Activated naive CD8-positive, alpha-beta T cell treated with anti-CD3 and anti-CD28 coated beads for 36 hours (primary cell): ENCODE data around the gene CD209. TPM values are rescaled to one million over a fixed set of nuclear protein-coding genes. Genes with fewer than 3 reads are reported as not detected.

Experiments
- DNase-seq: peaks from one replicate; pipeline ENCODE4 v3.0.0; 2021
- H3K27ac Mint-ChIP-seq: one replicate; pipeline ENCODE4 v1.8.0; 2022; ENCODE audit warnings: mild to moderate bottlenecking, moderate library complexity, mixed read lengths
- H3K27me3 Mint-ChIP-seq: one replicate; pipeline ENCODE4 v1.8.0; 2022; ENCODE audit warnings: mild to moderate bottlenecking, mixed read lengths
- H3K36me3 Mint-ChIP-seq: one replicate; pipeline ENCODE4 v1.8.0; 2021; ENCODE audit warnings: mild to moderate bottlenecking, mixed read lengths
- H3K4me1 Mint-ChIP-seq: one replicate; pipeline ENCODE4 v1.8.0; 2021; ENCODE audit warnings: mixed read lengths
- H3K4me3 Mint-ChIP-seq: one replicate; pipeline ENCODE4 v1.8.0; 2022; ENCODE audit warnings: mild to moderate bottlenecking, moderate library complexity, mixed read lengths
- H3K9me3 Mint-ChIP-seq: one replicate; pipeline ENCODE4 v1.8.0; 2022; ENCODE audit warnings: mixed read lengths
- total RNA-seq, 2 experiments: library from RNA; stranded (reverse); gene quantifications; one replicate each; pipeline ENCODE4 v1.2.3, GENCODE V29; 2021

Gene CD209
- total RNA-seq, 2 experiments from 2014 or later, result not detected

DNA sequence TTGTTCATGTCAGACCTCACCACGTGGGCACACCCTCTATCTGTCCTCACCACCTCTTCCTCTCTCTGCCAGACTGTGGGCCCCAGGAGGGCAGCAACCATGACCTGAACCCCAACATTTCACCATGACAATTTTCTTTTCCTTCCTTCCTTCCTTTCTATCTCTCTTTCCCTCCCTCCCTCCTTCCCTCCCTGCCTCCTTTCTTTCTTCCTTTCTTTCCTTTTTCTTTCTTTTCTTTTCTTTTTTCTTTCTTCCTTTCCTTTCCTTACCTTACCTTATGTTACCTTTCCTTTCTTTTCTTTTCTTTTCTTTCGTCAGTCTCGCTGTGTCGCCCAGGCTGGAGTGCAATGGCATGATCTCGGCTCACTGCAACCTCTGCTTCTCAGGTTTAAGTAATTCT lies 36.7 kb downstream of the CD209 start:
- Mint-ChIP-seq H3K27me3 (no peaks in the 10 kb centered on the region), H3K4me3 (no peak overlapping the region), H3K9me3 (no peaks in the 10 kb centered on the region), H3K27ac (no peak overlapping the region), H3K4me1 (peaks cover 34% of the 10 kb centered on the region), H3K36me3 (peaks cover 4% of the 10 kb centered on the region)
- no peak for DNase-seq

DNA sequence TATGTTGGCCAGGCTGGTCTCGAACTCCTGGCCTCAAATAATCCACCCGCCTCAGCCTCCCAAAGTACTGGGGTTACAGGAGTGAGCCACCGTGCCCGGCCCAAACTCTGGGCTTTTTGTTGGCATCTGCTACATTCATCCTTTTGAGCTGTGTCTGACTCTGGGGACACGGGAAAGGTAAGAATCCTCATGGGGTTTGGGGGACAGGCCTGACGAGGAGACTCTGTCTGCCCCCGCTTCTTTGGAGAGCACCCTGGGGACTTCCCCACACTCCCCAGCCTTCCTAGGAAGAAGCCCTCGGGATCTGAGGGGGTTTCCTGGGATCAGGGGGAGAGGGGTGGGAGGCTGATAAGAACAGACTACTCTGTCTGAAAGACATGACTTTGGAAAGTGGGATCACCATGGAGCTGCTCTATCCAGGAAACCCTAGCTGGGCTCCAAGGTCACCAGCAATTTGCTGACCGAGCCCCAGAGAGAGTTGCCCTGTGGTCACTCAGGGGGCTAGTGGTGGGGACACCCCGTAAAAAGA lies 37.3 kb downstream of the CD209 start:
- Mint-ChIP-seq H3K36me3 (peaks cover 3% of the 10 kb centered on the region), H3K9me3 (no peaks in the 10 kb centered on the region), H3K27me3 (no peaks in the 10 kb centered on the region), H3K27ac (no peak overlapping the region), H3K4me1 (peaks cover 40% of the 10 kb centered on the region), H3K4me3 (no peak overlapping the region)
- no peak for DNase-seq

DNA sequence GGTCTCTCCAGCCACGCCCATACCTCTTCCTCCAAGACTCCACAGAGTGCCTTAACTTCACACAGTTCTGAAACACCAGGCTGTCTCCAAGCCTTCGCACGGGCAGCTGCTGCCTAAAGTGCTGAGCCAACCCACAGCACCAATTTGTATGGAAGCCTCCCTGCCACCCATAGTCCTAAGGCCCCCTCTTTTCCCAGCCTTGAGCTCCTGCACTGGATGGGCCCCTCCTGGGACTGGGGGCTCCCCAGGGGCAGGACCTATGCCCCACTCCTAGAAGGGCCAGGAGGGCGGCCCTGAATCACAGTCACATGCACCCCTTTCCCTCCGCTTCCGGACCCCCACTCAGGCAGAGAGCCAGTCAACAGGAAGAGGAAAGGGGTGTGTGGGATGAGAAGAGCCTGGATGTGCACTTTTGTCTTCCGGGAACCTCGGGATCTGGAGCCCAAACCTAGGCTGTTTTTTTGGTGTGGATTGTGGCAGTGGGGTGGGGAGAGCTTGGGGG lies 40.3 kb downstream of the CD209 start:
- H3K27ac Mint-ChIP-seq, result peak overlapping the region; percentile 81
- no peak overlapping the region for H3K4me3 Mint-ChIP-seq
- no peaks in the 10 kb centered on the region for H3K9me3 Mint-ChIP-seq
- DNase-seq, result no peak
- H3K4me1 Mint-ChIP-seq, result peaks cover 40% of the 10 kb centered on the region
- peaks cover 3% of the 10 kb centered on the region for H3K27me3 Mint-ChIP-seq
- H3K36me3 Mint-ChIP-seq, result peaks cover 3% of the 10 kb centered on the region

DNA sequence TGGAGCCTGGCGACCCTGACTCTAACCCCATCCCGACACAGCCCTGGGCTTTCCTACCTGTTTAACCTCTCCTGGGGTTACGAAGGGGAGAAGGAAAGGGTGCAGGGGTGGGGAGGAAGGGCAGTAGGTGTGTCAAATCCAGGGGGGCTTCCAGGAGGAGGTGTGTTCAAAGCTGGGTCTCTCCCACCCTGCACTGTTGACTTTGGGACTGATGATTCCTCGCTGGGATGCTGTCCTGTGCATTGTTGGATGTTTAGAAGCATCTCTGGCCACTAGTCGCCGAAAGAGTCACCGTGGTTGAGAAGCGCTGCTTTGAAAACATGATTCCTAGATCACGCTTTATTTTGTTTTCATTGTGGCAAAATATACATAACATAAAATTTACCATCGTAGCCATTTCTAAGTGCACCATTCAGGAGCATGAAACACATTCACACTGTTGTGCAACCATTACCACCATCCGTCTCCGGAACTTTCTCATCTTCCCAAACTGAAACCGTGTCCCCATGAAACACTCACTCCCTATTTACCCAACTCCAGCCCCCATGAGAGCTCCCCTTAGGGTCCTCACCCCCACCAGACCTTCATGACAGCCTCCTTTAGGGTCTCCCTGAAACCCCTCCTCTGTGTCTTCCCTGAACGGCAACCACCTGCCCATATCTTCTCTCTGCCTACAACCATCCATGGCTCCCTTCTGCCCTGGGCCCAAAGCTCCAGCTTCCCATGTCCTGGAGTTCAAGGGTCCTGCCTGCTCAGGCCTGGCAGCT lies 41.0 kb downstream of the CD209 start:
- Mint-ChIP-seq H3K4me1 (peaks cover 40% of the 10 kb centered on the region), H3K27ac (peak overlapping the region; percentile 89), H3K36me3 (peaks cover 3% of the 10 kb centered on the region), H3K9me3 (no peaks in the 10 kb centered on the region), H3K4me3 (peak overlapping the region; percentile 50), H3K27me3 (peaks cover 3% of the 10 kb centered on the region)
- no peak for DNase-seq

DNA sequence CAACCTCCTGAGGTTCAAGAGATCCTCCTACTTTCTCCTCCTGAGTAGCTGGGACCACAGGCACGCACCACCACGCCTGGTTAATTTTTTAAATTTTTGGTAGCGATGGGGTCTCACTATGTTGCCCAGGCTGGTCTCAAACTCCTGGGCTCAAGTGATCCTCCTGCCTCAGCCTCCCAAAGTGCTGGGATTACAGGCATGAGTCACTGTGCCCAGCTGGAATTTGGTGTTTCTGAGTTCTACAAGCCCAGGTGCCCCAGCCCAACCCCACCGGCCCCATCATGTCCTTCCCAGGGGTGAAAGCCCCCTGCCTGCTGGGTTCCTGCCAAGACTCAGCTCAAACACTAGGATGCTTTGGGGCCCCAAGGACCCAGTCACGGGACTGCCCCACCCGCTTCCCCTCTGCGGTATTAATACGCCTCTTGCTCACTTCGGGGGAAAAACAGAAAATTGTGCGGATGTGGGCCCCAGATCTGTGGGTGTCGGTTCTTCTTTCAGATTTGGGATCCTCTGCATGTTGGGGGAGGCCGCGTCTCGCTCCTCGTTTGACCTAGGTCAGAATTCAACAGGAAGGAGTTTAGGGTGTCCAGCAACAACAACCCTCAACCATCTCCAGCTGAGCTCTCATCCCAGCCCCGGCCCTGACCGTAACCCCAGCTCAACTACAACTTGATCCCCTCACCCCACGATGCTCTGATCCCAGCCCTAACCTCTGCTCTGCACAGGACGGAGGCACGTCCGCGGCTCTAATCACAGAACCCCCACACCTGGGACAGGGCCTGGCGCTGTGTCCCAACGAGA lies 41.7 kb downstream of the CD209 start:
- H3K27me3 Mint-ChIP-seq, result peaks cover 3% of the 10 kb centered on the region
- peak overlapping the region; percentile 50 for H3K4me3 Mint-ChIP-seq
- H3K4me1 Mint-ChIP-seq, result peaks cover 40% of the 10 kb centered on the region
- H3K27ac Mint-ChIP-seq, result peak overlapping the region; percentile 89
- H3K36me3 Mint-ChIP-seq, result peaks cover 3% of the 10 kb centered on the region
- no peaks in the 10 kb centered on the region for H3K9me3 Mint-ChIP-seq
- peak; percentile 82 for DNase-seq

DNA sequence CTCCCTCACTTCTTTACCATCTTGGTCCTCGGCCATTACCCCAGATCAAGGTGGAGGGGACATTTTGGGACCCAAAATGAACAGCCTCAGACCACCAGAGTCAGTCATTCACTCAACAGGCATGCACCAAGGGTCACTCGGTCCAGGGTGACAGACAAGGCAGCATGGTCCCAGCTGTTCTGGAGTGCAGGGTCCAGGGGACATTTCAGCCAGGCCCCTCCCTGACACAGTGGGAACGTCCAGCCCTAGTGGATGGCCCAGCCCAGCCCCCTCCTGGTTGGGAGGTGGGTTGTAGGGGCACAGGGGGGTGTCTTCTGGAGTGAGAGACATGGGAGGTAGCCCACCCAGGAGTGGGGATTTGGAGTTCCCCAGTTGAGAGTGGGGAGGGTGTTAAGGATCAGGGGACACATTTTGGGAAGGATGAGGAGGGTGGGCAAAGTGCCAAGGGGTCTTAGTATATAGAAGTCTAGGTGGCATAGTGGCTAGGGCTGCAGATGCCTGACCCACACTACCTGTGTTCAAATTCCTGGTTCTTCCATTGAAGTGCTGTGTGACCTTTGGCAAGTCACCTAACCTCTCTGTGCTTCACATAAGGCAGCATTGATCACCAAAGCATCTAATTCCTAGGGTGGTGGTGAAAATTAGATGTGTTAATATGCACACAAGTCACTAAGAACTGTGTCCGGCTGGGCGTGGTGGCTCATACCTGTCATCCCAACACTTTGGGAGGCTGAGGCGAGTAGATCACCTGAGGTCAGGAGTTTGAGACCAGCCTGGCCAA lies 42.9 kb downstream of the CD209 start:
- Mint-ChIP-seq H3K4me1 (peaks cover 45% of the 10 kb centered on the region), H3K27ac (no peak overlapping the region), H3K4me3 (no peak overlapping the region), H3K27me3 (peaks cover 3% of the 10 kb centered on the region), H3K36me3 (peaks cover 3% of the 10 kb centered on the region), H3K9me3 (no peaks in the 10 kb centered on the region)
- no peak for DNase-seq

DNA sequence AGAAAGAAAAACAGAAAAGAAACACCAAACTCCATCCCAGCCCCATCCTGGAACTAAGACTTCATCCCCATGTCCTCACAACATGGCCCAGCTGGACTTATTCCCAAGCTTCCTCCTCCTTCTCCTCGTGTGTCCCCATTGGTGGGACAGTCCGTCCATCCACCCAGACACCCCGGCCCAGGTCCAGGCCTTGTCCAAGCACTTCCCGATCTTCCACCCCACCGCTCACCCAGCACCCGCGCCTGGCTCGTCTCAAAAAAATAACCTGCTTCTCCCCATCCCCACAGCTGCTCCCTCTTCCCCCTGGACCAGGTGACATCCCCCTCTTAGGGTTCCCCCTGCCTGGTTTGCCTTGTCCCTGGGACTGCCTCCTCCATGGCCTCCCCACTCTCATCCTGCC lies 44.0 kb downstream of the CD209 start:
- Mint-ChIP-seq H3K9me3 (no peaks in the 10 kb centered on the region), H3K27me3 (peaks cover 4% of the 10 kb centered on the region), H3K4me3 (no peak overlapping the region), H3K4me1 (peaks cover 52% of the 10 kb centered on the region), H3K36me3 (peaks cover 3% of the 10 kb centered on the region), H3K27ac (no peak overlapping the region)
- DNase-seq, result no peak

DNA sequence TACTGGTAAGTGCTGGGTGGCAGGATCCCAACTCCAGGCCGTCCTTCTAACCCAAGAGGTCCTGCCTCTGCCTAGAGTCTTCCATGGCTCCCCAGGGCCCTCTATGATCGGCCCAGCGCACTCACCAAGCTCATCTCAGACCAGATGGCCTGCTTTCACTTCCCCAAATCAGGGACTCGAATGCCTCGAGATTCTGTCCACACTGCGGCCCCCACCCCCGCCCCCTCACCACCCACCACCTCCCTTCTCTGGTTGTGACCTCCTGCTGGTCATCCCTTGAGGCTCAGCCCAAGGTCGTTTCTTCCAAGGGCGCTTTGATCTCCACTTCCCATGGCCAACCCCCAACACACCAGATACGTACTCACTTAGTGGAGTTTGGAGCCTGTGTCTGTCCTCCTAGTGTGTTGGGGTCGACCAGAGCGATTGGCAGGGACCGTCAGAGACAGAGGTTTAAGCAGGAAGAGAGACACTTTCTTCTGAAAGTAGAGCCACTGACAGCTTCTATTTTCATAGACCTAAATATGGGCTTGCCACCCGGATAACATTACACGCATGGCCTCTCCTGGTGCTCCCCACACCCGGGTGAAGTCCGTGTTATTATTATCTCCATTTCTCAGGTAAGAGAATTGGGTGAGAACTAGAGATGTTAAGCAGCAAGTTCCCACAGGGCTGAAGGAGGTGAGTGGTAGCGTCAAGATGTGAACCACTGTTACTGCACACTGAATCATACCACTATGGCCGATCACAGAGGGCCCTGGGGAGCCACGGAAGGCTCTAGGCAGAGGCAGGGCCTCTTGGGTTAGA lies 45.5 kb downstream of the CD209 start, which contains the start of gene FCER2:
FCER2 (minus strand) TSS at position 478 of the 804 bp plus-strand sequence. CDS start 2,371 bp downstream, outside the sequence.
- Mint-ChIP-seq H3K27me3 (peaks cover 12% of the 10 kb centered on the region), H3K36me3 (peaks cover 2% of the 10 kb centered on the region), H3K4me3 (no peak within 1 kb of the TSS), H3K9me3 (no peaks in the 10 kb centered on the region), H3K4me1 (peaks cover 47% of the 10 kb centered on the region), H3K27ac (peak within 1 kb of the TSS; percentile 0)
- DNase-seq, result no peak

DNA sequence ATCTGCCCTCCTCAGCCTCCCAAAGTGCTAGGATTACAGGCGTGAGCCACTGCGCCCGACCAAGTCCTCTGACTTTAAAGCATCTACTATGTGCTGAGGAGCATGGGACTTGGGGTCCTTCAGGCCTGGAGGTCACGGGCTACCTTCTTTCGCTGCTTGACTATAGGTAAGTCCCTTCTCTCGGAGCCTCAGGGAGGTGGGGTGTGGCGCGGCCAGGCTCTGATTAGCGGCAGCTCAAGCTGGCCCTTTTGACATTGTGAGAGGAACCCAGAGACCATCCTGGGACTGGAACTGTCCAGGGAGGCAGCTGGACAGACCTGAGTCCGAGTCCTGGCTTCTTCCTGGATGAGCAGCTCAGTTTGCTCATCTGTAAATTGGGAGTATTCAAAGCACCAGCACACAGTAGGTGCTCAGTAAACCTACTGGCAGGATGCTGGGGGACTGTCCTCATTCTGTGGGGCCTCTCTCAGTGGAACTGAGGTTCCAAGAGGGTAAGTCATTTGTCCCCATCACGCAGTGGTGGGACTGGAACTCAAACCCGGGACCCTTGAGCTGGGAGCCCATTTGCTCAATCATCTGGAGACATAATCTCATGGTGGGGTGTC lies 46.2 kb downstream of the CD209 start:
- Mint-ChIP-seq H3K27ac (no peak overlapping the region), H3K9me3 (no peaks in the 10 kb centered on the region), H3K27me3 (peaks cover 15% of the 10 kb centered on the region), H3K4me1 (peaks cover 42% of the 10 kb centered on the region), H3K36me3 (no peaks in the 10 kb centered on the region), H3K4me3 (no peak overlapping the region)
- no peak for DNase-seq

DNA sequence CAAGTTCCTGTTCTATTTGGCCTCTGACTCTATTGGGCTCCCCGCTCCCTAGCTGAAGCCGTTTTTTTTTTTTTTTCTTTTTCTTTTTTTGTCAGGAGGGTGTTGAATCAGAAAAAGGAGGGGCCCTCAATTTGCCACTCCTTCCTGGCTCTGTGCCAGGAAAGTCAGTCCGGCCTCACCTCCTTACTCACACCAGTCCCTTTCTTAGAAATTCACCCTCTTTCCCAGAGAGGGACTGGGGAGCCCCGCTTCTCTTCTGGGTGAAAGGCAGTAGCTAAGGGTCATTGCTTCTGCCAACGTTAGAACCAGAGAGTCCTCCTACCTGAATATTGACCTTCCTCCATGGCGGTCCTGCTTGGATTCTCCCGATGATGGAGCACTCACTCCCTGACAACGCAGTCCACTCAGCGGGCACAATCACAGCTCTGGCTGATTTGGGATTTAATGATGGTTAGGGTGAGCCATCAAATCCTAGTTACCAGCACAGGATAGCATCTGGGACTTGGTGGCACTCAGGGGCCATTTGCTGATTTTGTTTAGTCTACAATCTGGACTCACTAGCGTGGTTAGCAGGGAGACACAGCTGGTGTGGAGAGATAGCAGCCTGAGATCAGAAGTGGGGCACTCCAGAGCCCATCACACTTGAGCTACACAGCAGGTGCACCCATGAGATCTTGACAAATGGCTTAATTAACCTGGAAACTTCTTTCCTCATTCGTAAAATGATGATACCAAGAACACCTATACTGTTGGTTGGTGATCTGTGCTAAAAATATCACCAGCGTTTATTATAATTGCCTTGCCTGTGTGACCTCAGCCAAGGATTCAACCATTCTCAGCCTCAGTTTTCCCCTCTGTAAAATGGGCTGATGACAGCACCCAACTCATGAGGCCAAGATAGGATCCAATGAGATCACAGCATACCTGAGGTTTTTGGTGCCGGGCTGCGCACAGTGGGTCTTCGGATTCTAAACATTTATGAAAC lies 47.6 kb downstream of the CD209 start:
- no peaks in the 10 kb centered on the region for H3K36me3 Mint-ChIP-seq
- peak; percentile 70 for DNase-seq
- peaks cover 15% of the 10 kb centered on the region for H3K27me3 Mint-ChIP-seq
- no peaks in the 10 kb centered on the region for H3K9me3 Mint-ChIP-seq
- H3K27ac Mint-ChIP-seq, result peak overlapping the region; percentile 67
- H3K4me3 Mint-ChIP-seq, result peak overlapping the region; percentile 52
- H3K4me1 Mint-ChIP-seq, result peaks cover 28% of the 10 kb centered on the region

DNA sequence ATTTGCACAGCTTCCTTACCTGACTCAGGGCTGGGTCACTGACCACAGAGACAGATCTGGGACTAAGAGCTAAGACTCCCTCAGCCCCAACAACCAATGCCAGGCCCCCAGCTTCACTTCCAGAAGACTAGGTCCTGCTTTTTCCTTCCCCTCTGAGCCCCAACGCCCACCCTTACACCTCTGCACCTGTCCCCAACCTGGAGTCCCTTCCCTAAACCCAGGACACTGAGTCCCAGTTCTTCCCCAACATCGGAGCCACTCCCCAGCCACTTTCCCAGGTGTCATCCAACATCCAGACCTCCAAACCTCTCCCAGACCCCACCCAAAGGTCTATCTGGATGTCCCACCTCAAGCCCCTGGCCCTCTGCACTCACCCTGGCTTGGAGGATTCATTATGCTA lies 48.3 kb downstream of the CD209 start:
- H3K27ac Mint-ChIP-seq, result peak overlapping the region; percentile 67
- H3K4me3 Mint-ChIP-seq, result peak overlapping the region; percentile 52
- H3K4me1 Mint-ChIP-seq, result peaks cover 28% of the 10 kb centered on the region
- DNase-seq, result no peak
- H3K9me3 Mint-ChIP-seq, result no peaks in the 10 kb centered on the region
- no peaks in the 10 kb centered on the region for H3K36me3 Mint-ChIP-seq
- H3K27me3 Mint-ChIP-seq, result peaks cover 15% of the 10 kb centered on the region

DNA sequence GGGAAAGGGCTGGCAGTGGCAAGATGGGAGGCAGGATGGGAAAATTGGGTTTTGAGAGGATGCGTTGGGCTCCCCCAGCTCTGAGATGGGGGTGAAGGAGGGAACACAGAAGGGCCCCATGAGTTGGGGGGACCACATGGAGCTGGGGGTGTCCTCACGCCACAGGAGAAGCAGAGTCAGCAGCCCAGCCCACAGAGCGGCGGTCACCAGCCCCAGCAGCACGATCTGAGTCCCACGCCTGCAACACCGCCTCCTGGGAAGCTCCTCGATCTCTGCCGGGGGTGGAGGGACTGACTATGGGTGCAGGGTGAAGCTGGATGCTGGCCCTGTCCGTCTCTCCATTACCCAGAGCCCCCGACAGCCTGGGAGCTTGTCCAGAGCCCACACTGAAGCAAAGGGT lies 48.8 kb downstream of the CD209 start:
- H3K36me3 Mint-ChIP-seq, result no peaks in the 10 kb centered on the region
- DNase-seq, result no peak
- H3K9me3 Mint-ChIP-seq, result no peaks in the 10 kb centered on the region
- H3K27me3 Mint-ChIP-seq, result peaks cover 13% of the 10 kb centered on the region
- H3K4me3 Mint-ChIP-seq, result no peak overlapping the region
- peak overlapping the region; percentile 67 for H3K27ac Mint-ChIP-seq
- peaks cover 24% of the 10 kb centered on the region for H3K4me1 Mint-ChIP-seq
